Measurements from ENCODE around the gene MEI4.

The MEI4 gene

GRCh38 chr6:77812304-77812703, 159.5 kb downstream of the MEI4 start:
- TF ChIP-seq CTCF (conservative IDR thresholded peaks at IDR 0.05; ENCODE audit: control insufficient read depth, insufficient read depth, low read depth, low read length), result no peak
- no peak for DNase-seq (ENCODE audit: low read depth)
- H3K4me3 ChIP-seq (ENCODE audit: control insufficient read depth, low read depth, low read length), result no peak overlapping the region

- no peak for TF ChIP-seq CTCF (conservative IDR thresholded peaks at IDR 0.05; ENCODE audit: control insufficient read depth, insufficient read depth, low read depth, low read length)
- H3K4me3 ChIP-seq (ENCODE audit: control insufficient read depth, low read depth, low read length), result no peak overlapping the region
- no peak for DNase-seq (ENCODE audit: low read depth)
Measured at GRCh38 chr6:77813090-77813489, 160.3 kb downstream of the MEI4 start.

GRCh38 chr6:77814119-77814518, 161.3 kb downstream of the MEI4 start:
- TF ChIP-seq CTCF (conservative IDR thresholded peaks at IDR 0.05; ENCODE audit: control insufficient read depth, insufficient read depth, low read depth, low read length), result no peak
- DNase-seq (ENCODE audit: low read depth), result no peak
- no peak overlapping the region for H3K4me3 ChIP-seq (ENCODE audit: control insufficient read depth, low read depth, low read length)

- DNase-seq (ENCODE audit: low read depth), result no peak
- no peak overlapping the region for H3K4me3 ChIP-seq (ENCODE audit: control insufficient read depth, low read depth, low read length)
- no peak for TF ChIP-seq CTCF (conservative IDR thresholded peaks at IDR 0.05; ENCODE audit: control insufficient read depth, insufficient read depth, low read depth, low read length)
Measured at GRCh38 chr6:77815531-77815930, 162.7 kb downstream of the MEI4 start.

- no peak overlapping the region for H3K4me3 ChIP-seq (ENCODE audit: control insufficient read depth, low read depth, low read length)
- no peak for TF ChIP-seq CTCF (conservative IDR thresholded peaks at IDR 0.05; ENCODE audit: control insufficient read depth, insufficient read depth, low read depth, low read length)
- no peak for DNase-seq (ENCODE audit: low read depth)
Measured at GRCh38 chr6:77816766-77817270, 164.0 kb downstream of the MEI4 start.

GRCh38 chr6:77822265-77822664, 169.4 kb downstream of the MEI4 start:
- DNase-seq (ENCODE audit: low read depth), result no peak
- TF ChIP-seq CTCF (conservative IDR thresholded peaks at IDR 0.05; ENCODE audit: control insufficient read depth, insufficient read depth, low read depth, low read length), result no peak
- H3K4me3 ChIP-seq (ENCODE audit: control insufficient read depth, low read depth, low read length), result no peak overlapping the region

GRCh38 chr6:77825204-77825603, 172.4 kb downstream of the MEI4 start:
- DNase-seq (ENCODE audit: low read depth), result no peak
- TF ChIP-seq CTCF (conservative IDR thresholded peaks at IDR 0.05; ENCODE audit: control insufficient read depth, insufficient read depth, low read depth, low read length), result no peak
- no peak overlapping the region for H3K4me3 ChIP-seq (ENCODE audit: control insufficient read depth, low read depth, low read length)
